HEK293T (cell line): ENCODE measurements around the gene UQCR11.

Source experiments
- CTCF ChIA-PET: fragments of 350-600 bp; formaldehyde crosslinking; extraction: SDS; loops from one replicate; lab custom pipeline; 2021; ENCODE audit warnings: antibody characterized with exemption, inconsistent platforms; lab: Yijun Ruan, JAX
- POLR2A ChIA-PET: fragments of 350-600 bp; formaldehyde crosslinking; extraction: SDS; loops from one replicate; lab custom pipeline; 2020; ENCODE audit warnings: antibody characterized with exemption, inconsistent platforms; lab: Yijun Ruan, JAX
- DNase-seq: peaks from one replicate; pipeline ENCODE4 v3.0.0; 2012; ENCODE audit warnings: mixed read lengths; ENCODE audit errors: extremely low spot score
- ARNT ChIP-seq: fragments of 450-650 bp; IDR thresholded peaks from 2 replicates; pipeline ENCODE4 v1.6.1; 2017; ENCODE audit warnings: mild to moderate bottlenecking
- BHLHE40 ChIP-seq: fragments of 450-650 bp; IDR thresholded peaks from 2 replicates; pipeline ENCODE4 v1.6.1; 2016; ENCODE audit warnings: mild to moderate bottlenecking, moderate library complexity, borderline replicate concordance
- CTBP1 ChIP-seq: fragments of 450-650 bp; IDR thresholded peaks from 2 replicates; pipeline ENCODE4 v1.6.1; 2016; ENCODE audit warnings: borderline replicate concordance
- ELF4 ChIP-seq: fragments of 450-650 bp; IDR thresholded peaks from 2 replicates; pipeline ENCODE4 v1.6.1; 2017; ENCODE audit warnings: antibody characterized with exemption
- FOXA1 ChIP-seq: fragments of 450-650 bp; IDR thresholded peaks from 2 replicates; pipeline ENCODE4 v1.6.1; 2016; ENCODE audit warnings: mild to moderate bottlenecking
- FOXK2 ChIP-seq: fragments of 450-650 bp; IDR thresholded peaks from 2 replicates; pipeline ENCODE4 v1.6.1; 2016; ENCODE audit warnings: mild to moderate bottlenecking
- FOXM1 ChIP-seq: fragments of 450-650 bp; IDR thresholded peaks from 2 replicates; pipeline ENCODE4 v1.6.1; 2017; ENCODE audit warnings: mild to moderate bottlenecking, borderline replicate concordance
- HDGF ChIP-seq: fragments of 450-650 bp; IDR thresholded peaks from 2 replicates; pipeline ENCODE4 v1.6.1; 2017; ENCODE audit warnings: antibody characterized with exemption, borderline replicate concordance
- L3MBTL2 ChIP-seq: fragments of 450-650 bp; conservative IDR thresholded peaks from 2 replicates; pipeline ENCODE4 v1.6.1; 2016; ENCODE audit warnings: mild to moderate bottlenecking
- LEF1 ChIP-seq: fragments of 450-650 bp; IDR thresholded peaks from 2 replicates; pipeline ENCODE4 v1.6.1; 2017; ENCODE audit warnings: mild to moderate bottlenecking, borderline replicate concordance
- NFRKB ChIP-seq: fragments of 450-650 bp; IDR thresholded peaks from 2 replicates; pipeline ENCODE4 v1.6.1; 2016; ENCODE audit warnings: mild to moderate bottlenecking, moderate library complexity
- PKNOX1 ChIP-seq: fragments of 450-650 bp; IDR thresholded peaks from 2 replicates; pipeline ENCODE4 v1.6.1; 2016
- SP1 ChIP-seq: fragments of 450-650 bp; IDR thresholded peaks from 2 replicates; pipeline ENCODE4 v1.6.1; 2017
- SUZ12 ChIP-seq: fragments of 450-650 bp; IDR thresholded peaks from 2 replicates; pipeline ENCODE4 v1.6.1; 2016; ENCODE audit warnings: mild to moderate bottlenecking
- TARDBP ChIP-seq: fragments of 450-650 bp; IDR thresholded peaks from 2 replicates; pipeline ENCODE4 v1.6.1; 2016
- ZNF384 ChIP-seq: fragments of 450-650 bp; IDR thresholded peaks from 2 replicates; pipeline ENCODE4 v1.6.1; 2016

Gene UQCR11

GRCh38 chr19:1621574-1621973 lies 16.3 kb upstream of the UQCR11 start:
- DNase-seq = no peak
- ChIA-PET CTCF (no interaction called here), POLR2A (no interaction called here)
- no peak for TF ChIP-seq FOXK2
- no peak for TF ChIP-seq PKNOX1
- TF ChIP-seq CTBP1 = no peak
- no peak for TF ChIP-seq SUZ12
- TF ChIP-seq ZNF384 = no peak
- TF ChIP-seq SP1 = no peak
- no peak for TF ChIP-seq FOXA1
- TF ChIP-seq FOXM1 = no peak
- no peak for TF ChIP-seq TARDBP
- TF ChIP-seq ELF4 = no peak
- TF ChIP-seq HDGF = no peak
- TF ChIP-seq LEF1 = no peak
- TF ChIP-seq NFRKB = no peak
- no peak for TF ChIP-seq ARNT
- no peak for TF ChIP-seq BHLHE40
- TF ChIP-seq L3MBTL2 = no peak

- ChIA-PET POLR2A (no interaction called here), CTCF (no interaction called here)
- TF ChIP-seq NFRKB (no peak), ARNT (no peak), TARDBP (no peak), ELF4 (no peak), LEF1 (no peak), PKNOX1 (no peak), SUZ12 (no peak), SP1 (no peak), BHLHE40 (no peak), FOXA1 (no peak), FOXK2 (no peak), L3MBTL2 (no peak), FOXM1 (no peak), CTBP1 (no peak), ZNF384 (no peak), HDGF (no peak)
- no peak for DNase-seq
These were observed 15.8 kb upstream of the UQCR11 start for GRCh38 chr19:1621021-1621420.

GRCh38 chr19:1620502-1620901 lies 15.2 kb upstream of the UQCR11 start:
- TF ChIP-seq BHLHE40 (no peak), HDGF (no peak), NFRKB (no peak), SP1 (no peak), FOXM1 (no peak), SUZ12 (no peak), CTBP1 (no peak), PKNOX1 (no peak), TARDBP (no peak), L3MBTL2 (no peak), ARNT (no peak)
- ChIA-PET CTCF (no interaction called here), POLR2A (no interaction called here)
- DNase-seq = no peak

- ChIA-PET CTCF (no interaction called here), POLR2A (no interaction called here)
- no peak for TF ChIP-seq CTBP1
- no peak for TF ChIP-seq NFRKB
- TF ChIP-seq ELF4 = no peak
- TF ChIP-seq L3MBTL2 = no peak
- no peak for TF ChIP-seq HDGF
- no peak for TF ChIP-seq ZNF384
- no peak for TF ChIP-seq SUZ12
- no peak for TF ChIP-seq TARDBP
- no peak for TF ChIP-seq LEF1
- no peak for TF ChIP-seq FOXM1
- TF ChIP-seq PKNOX1 = no peak
- TF ChIP-seq SP1 = no peak
- TF ChIP-seq FOXA1 = no peak
- TF ChIP-seq ARNT = no peak
- TF ChIP-seq BHLHE40 = no peak
- TF ChIP-seq FOXK2 = no peak
- DNase-seq = no peak
These were observed 14.4 kb upstream of the UQCR11 start for GRCh38 chr19:1619703-1620102.

- POLR2A ChIA-PET = no interaction called here
- no peak for TF ChIP-seq HDGF
- TF ChIP-seq SP1 = no peak
- no peak for TF ChIP-seq FOXA1
- TF ChIP-seq TARDBP = no peak
- TF ChIP-seq BHLHE40 = no peak
- TF ChIP-seq FOXM1 = no peak
- TF ChIP-seq FOXK2 = no peak
- no peak for TF ChIP-seq L3MBTL2
- no peak for TF ChIP-seq ARNT
- no peak for TF ChIP-seq SUZ12
- TF ChIP-seq ZNF384 = no peak
- no peak for TF ChIP-seq LEF1
- TF ChIP-seq NFRKB = no peak
- CTCF ChIA-PET = interaction anchor here (0.5 kb wide), 1 partner anchor 145 kb away, joined by 3 read pairs; no protein-coding TSS in a partner anchor
- DNase-seq = no peak
These were observed 13.8 kb upstream of the UQCR11 start for GRCh38 chr19:1619094-1619439.
